CD4-positive, CD25-positive, alpha-beta regulatory T cell (primary cell): ENCODE data around the gene TMEM120A. TPM values are rescaled to one million over a fixed set of nuclear protein-coding genes. Genes with fewer than 3 reads are reported as not detected.

ENCODE experiments used
- ATAC-seq, 2 donors: fragments of 150-1000 bp; cut with Tn5 transposase; one replicate each; pipeline ENCODE4 v1.10.0; 2021; ENCODE audit warnings: low read depth in 2 of 2, moderate number of reproducible peaks in 2 of 2, moderate library complexity in 1 of 2
- DNase-seq, 3 donors: peaks; one replicate each; pipeline versions ENCODE4 v3.0.0 to v3.0.0-alpha.2; 2012 to 2022; ENCODE audit warnings: mixed read lengths in 1 of 3
- H3K27ac ChIP-seq: one replicate; pipeline ENCODE4 v1.7.0; 2013; ENCODE audit warnings: mild to moderate bottlenecking, low read length; ENCODE audit not compliant: insufficient read depth, poor library complexity, severe bottlenecking
- H3K27me3 ChIP-seq: one replicate; pipeline ENCODE4 v1.7.0; 2013; ENCODE audit warnings: low read length; ENCODE audit not compliant: control insufficient read depth, insufficient read depth
- H3K36me3 ChIP-seq: one replicate; pipeline ENCODE4 v1.7.0; 2013; ENCODE audit warnings: mild to moderate bottlenecking, low read length, moderate library complexity; ENCODE audit not compliant: control insufficient read depth, insufficient read depth
- H3K4me1 ChIP-seq: 2 replicates; pipeline ENCODE4 v1.7.0; 2013; ENCODE audit warnings: mild to moderate bottlenecking, low read length; ENCODE audit not compliant: insufficient read depth, control insufficient read depth, poor library complexity, severe bottlenecking
- H3K4me3 ChIP-seq: one replicate; pipeline ENCODE4 v1.7.0; 2013; ENCODE audit warnings: low read depth, mild to moderate bottlenecking, low read length, moderate library complexity
- H3K9me3 ChIP-seq, 2 experiments: 1 replicate in 1 of 2; 2 replicates in 1 of 2; pipeline ENCODE4 v1.7.0; 2013; ENCODE audit warnings: low read length in 2 of 2, mild to moderate bottlenecking in 1 of 2, moderate library complexity in 1 of 2; ENCODE audit not compliant: control insufficient read depth in 2 of 2
- H3K27ac Mint-ChIP-seq, 3 donors: one replicate each; pipeline ENCODE4 v1.8.0; 2020 to 2022; ENCODE audit warnings: mild to moderate bottlenecking in 3 of 3, mixed read lengths in 3 of 3, moderate library complexity in 2 of 3
- H3K27me3 Mint-ChIP-seq: one replicate; pipeline ENCODE4 v1.8.0; 2022; ENCODE audit warnings: mild to moderate bottlenecking, mixed read lengths
- H3K36me3 Mint-ChIP-seq: one replicate; pipeline ENCODE4 v1.8.0; 2020; ENCODE audit warnings: mixed read lengths
- H3K4me1 Mint-ChIP-seq, 4 donors: one replicate each; pipeline ENCODE4 v1.8.0; 2020 to 2022; ENCODE audit warnings: mixed read lengths in 4 of 4, mild to moderate bottlenecking in 1 of 4
- H3K4me3 Mint-ChIP-seq, 4 donors: one replicate each; pipeline ENCODE4 v1.8.0; 2020 to 2022; ENCODE audit warnings: mild to moderate bottlenecking in 4 of 4, mixed read lengths in 4 of 4, moderate library complexity in 3 of 4
- H3K9me3 Mint-ChIP-seq, 7 donors: one replicate each; pipeline ENCODE4 v1.8.0; 2020 to 2022; ENCODE audit warnings: mixed read lengths in 7 of 7, mild to moderate bottlenecking in 3 of 7, moderate library complexity in 2 of 7
- polyA plus RNA-seq, 4 donors: library from polyadenylated mRNA; unstranded; fragments of 300-500 nt; fragmentation: Illumina TruSeq; gene quantifications; one replicate each; pipeline ENCODE4 v1.2.3, GENCODE V29; 2021
- total RNA-seq: library from RNA; stranded (reverse); gene quantifications from one replicate; pipeline ENCODE4 v1.2.3, GENCODE V29; 2022

TMEM120A gene
- total and polyA plus RNA-seq, 5 donors from 2014 or later, result 41.9 to 66.5 (median 61.7) TPM

- Mint-ChIP-seq H3K9me3 (no peaks in the 10 kb centered on the region), H3K36me3 (peaks cover 19% of the 10 kb centered on the region), H3K4me1 (peaks cover 0 to 5% (median 2%) of the 10 kb centered on the region in 4 donors), H3K27ac (no peak overlapping the region), H3K4me3 (no peak overlapping the region), H3K27me3 (no peaks in the 10 kb centered on the region)
- ATAC-seq, result no peak
- Histone ChIP-seq H3K9me3 (no peaks in the 10 kb centered on the region), H3K4me3 (no peak overlapping the region), H3K27ac (no peak overlapping the region), H3K36me3 (peaks cover 9% of the 10 kb centered on the region), H3K4me1 (no peaks in the 10 kb centered on the region), H3K27me3 (no peaks in the 10 kb centered on the region)
- no peak for DNase-seq
These were observed 28.0 kb downstream of the TMEM120A start for GRCh38 chr7:75966190-75966961.

- peaks cover 9% of the 10 kb centered on the region for H3K36me3 ChIP-seq
- H3K9me3 ChIP-seq, result no peaks in the 10 kb centered on the region
- H3K27me3 Mint-ChIP-seq, result no peaks in the 10 kb centered on the region
- ATAC-seq (no peak), DNase-seq (no peak)
- H3K4me3 Mint-ChIP-seq, result no peak overlapping the region
- no peak overlapping the region for H3K27ac ChIP-seq
- H3K4me1 Mint-ChIP-seq, result peaks cover 0 to 5% (median 2%) of the 10 kb centered on the region in 4 donors
- no peaks in the 10 kb centered on the region for H3K9me3 Mint-ChIP-seq
- H3K4me3 ChIP-seq, result no peak overlapping the region
- no peak overlapping the region for H3K27ac Mint-ChIP-seq
- no peaks in the 10 kb centered on the region for H3K4me1 ChIP-seq
- H3K36me3 Mint-ChIP-seq, result peaks cover 20% of the 10 kb centered on the region
- no peaks in the 10 kb centered on the region for H3K27me3 ChIP-seq
These were observed 28.8 kb downstream of the TMEM120A start for GRCh38 chr7:75965617-75966016.

DNA sequence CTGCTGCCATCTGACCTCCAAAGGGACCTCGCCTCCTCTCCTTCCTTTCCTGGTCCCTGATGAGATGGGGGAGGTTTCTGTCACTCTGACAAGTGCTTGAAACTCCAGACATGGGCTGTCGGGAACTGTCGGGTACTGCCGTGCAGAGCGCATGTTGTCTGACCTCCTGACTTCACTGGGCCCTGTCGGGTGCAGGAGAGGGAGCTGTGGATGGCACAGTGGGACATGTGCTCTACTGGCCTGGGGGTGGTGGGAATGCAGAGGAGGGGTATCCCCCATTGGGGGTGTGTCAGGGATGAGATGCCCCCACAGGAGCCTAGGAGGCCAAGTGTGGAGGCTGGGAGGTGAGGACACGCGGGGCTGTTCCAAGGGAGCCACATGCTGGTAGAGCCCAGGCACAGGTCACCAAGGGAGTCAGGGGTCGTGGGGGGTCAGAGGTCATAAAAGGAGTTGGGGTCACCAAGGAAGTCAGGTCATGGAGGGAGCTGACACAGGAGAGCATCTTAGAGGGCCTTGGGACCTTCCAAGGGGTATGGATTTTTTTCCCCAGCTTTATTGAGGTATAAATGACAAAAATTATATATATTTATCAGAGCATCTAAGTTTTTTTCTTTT, 30.9 kb downstream of the TMEM120A start:
- peaks cover 23% of the 10 kb centered on the region for H3K36me3 Mint-ChIP-seq
- no peak overlapping the region for H3K4me3 Mint-ChIP-seq
- Histone ChIP-seq H3K4me3 (no peak overlapping the region), H3K27ac (no peak overlapping the region), H3K9me3 (no peaks in the 10 kb centered on the region), H3K36me3 (peaks cover 8% of the 10 kb centered on the region), H3K4me1 (no peaks in the 10 kb centered on the region), H3K27me3 (no peaks in the 10 kb centered on the region)
- H3K27me3 Mint-ChIP-seq, result no peaks in the 10 kb centered on the region
- H3K9me3 Mint-ChIP-seq, result no peaks in the 10 kb centered on the region
- H3K27ac Mint-ChIP-seq, result no peak overlapping the region
- ATAC-seq, result no peak
- DNase-seq, result no peak
- H3K4me1 Mint-ChIP-seq, result peaks cover 0 to 5% (median 2%) of the 10 kb centered on the region in 4 donors

DNA sequence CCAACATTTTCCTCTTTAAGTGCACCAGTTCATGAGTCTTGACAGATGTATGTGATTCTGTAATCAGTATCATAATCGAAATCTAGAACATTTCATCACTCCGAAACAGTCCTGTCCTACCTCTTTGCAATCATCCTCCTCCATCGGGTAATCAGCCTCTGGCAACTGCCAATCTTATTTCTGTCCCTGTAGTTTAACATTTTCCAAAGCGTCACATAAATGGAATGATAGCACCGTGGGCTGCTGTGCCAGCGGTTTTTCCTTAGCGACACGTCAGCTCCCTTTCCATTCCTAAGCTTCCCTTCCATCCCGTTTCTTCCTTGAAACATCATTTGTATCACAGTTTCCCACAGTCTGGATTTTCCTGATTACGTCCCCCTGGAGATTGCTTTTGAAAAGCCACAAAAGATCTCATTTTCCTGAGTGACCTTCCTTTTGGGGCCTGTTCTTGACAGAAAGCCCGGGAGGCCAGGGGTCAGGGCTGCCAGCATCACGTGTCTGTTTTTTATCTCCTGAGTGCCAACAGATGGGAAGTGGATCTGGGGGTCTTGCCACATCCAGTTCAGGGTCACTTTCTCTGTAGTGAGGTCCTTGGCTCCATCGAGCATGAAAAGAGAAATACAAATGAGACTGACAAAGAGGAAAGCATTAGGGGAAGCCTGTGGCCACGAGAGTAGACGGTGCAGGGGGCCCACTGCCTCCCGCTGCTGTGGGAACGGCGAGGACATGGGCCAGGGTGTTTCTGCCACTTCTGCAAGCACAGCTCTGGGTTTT, 31.6 kb downstream of the TMEM120A start:
- Mint-ChIP-seq H3K27me3 (no peaks in the 10 kb centered on the region), H3K4me1 (peaks cover 0 to 5% (median 2%) of the 10 kb centered on the region in 4 donors), H3K36me3 (peaks cover 23% of the 10 kb centered on the region), H3K4me3 (no peak overlapping the region), H3K27ac (peak overlapping the region in 1 of 3 donors; percentile 11), H3K9me3 (no peaks in the 10 kb centered on the region)
- Histone ChIP-seq H3K4me1 (no peaks in the 10 kb centered on the region), H3K36me3 (peaks cover 7% of the 10 kb centered on the region), H3K27me3 (no peaks in the 10 kb centered on the region), H3K4me3 (no peak overlapping the region), H3K27ac (no peak overlapping the region), H3K9me3 (no peaks in the 10 kb centered on the region)
- no peak for DNase-seq
- no peak for ATAC-seq

GRCh38 chr7:75961218-75961617, 33.2 kb downstream of the TMEM120A start:
- peaks cover 19% of the 10 kb centered on the region for H3K36me3 ChIP-seq
- H3K4me3 ChIP-seq, result no peak overlapping the region
- H3K4me1 ChIP-seq, result no peaks in the 10 kb centered on the region
- no peaks in the 10 kb centered on the region for H3K27me3 ChIP-seq
- H3K9me3 ChIP-seq, result no peaks in the 10 kb centered on the region
- Mint-ChIP-seq H3K27ac (no peak overlapping the region), H3K9me3 (no peaks in the 10 kb centered on the region), H3K4me1 (peaks cover 0 to 5% (median 2%) of the 10 kb centered on the region in 4 donors), H3K4me3 (no peak overlapping the region), H3K27me3 (peaks cover 4% of the 10 kb centered on the region), H3K36me3 (peaks cover 26% of the 10 kb centered on the region)
- no peak for DNase-seq
- no peak overlapping the region for H3K27ac ChIP-seq
- ATAC-seq, result no peak

DNA sequence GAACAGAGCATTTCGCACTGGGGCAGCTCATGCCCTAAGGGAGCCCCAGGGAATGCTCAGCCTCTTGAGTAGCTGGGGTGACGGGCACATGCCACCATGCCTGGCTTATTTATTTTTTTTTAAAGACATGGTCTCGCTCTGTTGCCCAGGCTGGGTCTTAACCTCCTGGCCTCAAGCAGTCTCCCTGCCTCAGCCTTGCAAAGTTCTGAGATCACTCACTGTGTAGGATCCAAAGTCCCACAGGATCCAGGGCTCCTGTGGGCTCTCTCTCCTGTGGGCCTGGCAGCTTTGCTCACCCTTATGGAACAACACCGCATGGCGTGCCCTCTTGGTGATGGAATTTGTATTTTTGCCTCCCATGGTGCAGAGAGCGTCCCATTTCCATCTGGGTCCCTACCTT, 34.0 kb downstream of the TMEM120A start:
- Histone ChIP-seq H3K9me3 (no peaks in the 10 kb centered on the region), H3K27me3 (no peaks in the 10 kb centered on the region), H3K4me3 (no peak overlapping the region), H3K4me1 (no peaks in the 10 kb centered on the region), H3K36me3 (peaks cover 27% of the 10 kb centered on the region), H3K27ac (no peak overlapping the region)
- Mint-ChIP-seq H3K4me3 (no peak overlapping the region), H3K9me3 (no peaks in the 10 kb centered on the region), H3K4me1 (peaks cover 0 to 5% (median under 1%) of the 10 kb centered on the region in 4 donors), H3K36me3 (peaks cover 26% of the 10 kb centered on the region), H3K27ac (no peak overlapping the region), H3K27me3 (peaks cover 4% of the 10 kb centered on the region)
- DNase-seq (no peak), ATAC-seq (no peak)

DNA sequence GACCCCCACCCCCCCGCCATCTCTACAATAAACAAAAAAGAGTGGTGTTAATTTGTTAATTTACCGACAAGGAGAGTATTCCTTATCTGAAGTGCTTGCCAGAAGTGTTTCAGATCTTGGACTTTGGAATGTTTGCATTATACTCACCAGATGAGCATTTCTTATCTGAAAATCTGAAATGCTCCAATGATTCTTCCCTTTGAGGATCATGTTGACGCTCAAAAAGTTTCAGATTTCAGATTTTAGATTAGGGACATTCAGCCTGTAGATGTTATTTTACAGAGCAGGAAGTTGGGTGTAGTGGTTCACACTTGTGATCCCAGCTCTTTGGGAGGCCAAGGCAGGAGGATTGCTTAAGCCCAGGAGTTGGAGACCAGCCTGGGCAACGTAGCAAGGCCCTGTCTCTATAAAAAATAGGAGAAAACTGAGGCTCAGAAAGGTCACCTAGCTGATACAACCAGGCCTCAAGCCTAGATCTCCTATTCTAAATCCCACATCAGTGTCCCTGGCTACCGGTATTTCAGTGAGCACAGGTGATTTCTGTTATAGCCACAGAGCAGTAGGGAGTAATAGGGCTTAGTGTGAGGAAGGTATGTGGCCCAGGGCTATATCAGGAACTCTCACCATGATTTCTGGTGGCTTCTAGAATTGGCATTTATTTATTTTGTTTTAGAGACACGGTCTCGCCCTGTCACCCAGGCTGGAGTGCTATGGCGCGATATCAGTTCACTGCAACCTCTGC, 35.4 kb downstream of the TMEM120A start:
- H3K36me3 Mint-ChIP-seq, result peaks cover 29% of the 10 kb centered on the region
- Histone ChIP-seq H3K36me3 (peaks cover 34% of the 10 kb centered on the region), H3K4me3 (no peak overlapping the region), H3K27me3 (no peaks in the 10 kb centered on the region), H3K4me1 (no peaks in the 10 kb centered on the region), H3K27ac (no peak overlapping the region), H3K9me3 (no peaks in the 10 kb centered on the region)
- no peak for DNase-seq
- H3K27me3 Mint-ChIP-seq, result peaks cover 4% of the 10 kb centered on the region
- no peak for ATAC-seq
- H3K9me3 Mint-ChIP-seq, result no peaks in the 10 kb centered on the region
- no peak overlapping the region for H3K4me3 Mint-ChIP-seq
- peaks cover 0 to 5% (median under 1%) of the 10 kb centered on the region in 4 donors for H3K4me1 Mint-ChIP-seq
- peak overlapping the region in 1 of 3 donors; percentile 23 for H3K27ac Mint-ChIP-seq
